Loucy (cell line): Measurements from ENCODE around the gene AAK1.

ENCODE experiments used
- CTCF ChIP-seq: fragments of 200-600 bp; sonication (generic); conservative IDR thresholded peaks from 2 replicates; pipeline ENCODE4 v1.5.1; 2014; ENCODE audit warnings: mild to moderate bottlenecking, antibody characterized with exemption, low read length
- EZH2phosphoT487 ChIP-seq: fragments of 200-600 bp; IDR thresholded peaks from 2 replicates; pipeline ENCODE4 v1.6.1; 2018; ENCODE audit warnings: antibody characterized with exemption, mild to moderate bottlenecking, moderate library complexity, borderline replicate concordance

- no peak for TF ChIP-seq CTCF
- TF ChIP-seq EZH2phosphoT487: no peak
These were observed 7.1 kb downstream of the AAK1 start for GRCh38 chr2:69636395-69636794.
